ENCODE results near the gene CPNE6. TPM values are rescaled to one million over a fixed set of nuclear protein-coding genes. Genes with fewer than 3 reads are reported as not detected.

Gene CPNE6
- total RNA-seq, 1 donor from 2014 or later, result not detected

DNA sequence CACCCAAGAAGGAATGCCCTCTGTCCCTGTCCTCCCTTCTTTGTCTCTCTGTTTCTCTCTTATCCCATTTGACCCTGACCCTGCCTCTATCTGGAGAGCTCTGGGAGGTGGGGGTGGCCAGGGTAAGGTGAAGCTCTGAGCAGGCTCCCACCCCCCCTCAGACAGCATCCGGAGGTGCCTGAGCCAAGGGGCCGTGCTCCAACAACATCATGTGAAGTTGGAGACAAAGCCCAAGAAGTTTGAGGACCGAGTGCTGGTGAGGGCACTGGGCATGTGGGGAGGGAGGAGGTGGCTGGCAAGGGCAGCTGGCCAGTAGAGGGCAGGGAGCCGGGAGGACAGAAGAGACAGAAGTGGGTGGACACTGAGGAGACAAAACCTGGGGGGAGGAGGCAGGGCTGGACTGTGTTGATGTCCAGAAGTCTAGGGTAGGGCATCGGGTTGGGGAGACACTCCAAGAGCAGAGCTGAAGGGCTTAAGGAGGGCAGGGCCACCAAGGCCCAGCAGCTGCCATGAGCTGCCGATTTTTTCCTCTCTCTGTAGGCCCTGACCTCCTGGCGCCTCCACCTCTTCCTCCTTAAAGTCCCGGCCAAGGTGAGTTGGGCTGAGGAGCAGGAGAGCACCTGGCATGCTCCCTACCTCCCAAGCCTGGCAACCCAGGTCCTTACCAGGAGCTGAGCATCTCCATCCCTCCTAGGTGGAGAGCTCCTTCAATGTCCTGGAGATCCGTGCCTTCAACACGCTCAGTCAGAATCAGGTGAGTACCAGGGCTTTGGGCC, 17.6 kb upstream of the CPNE6 start:
- ATAC-seq, result no peak
- intact Hi-C loops (cut with micrococcal nuclease), result no loop called here
- DNase-seq, result no peak

DNA sequence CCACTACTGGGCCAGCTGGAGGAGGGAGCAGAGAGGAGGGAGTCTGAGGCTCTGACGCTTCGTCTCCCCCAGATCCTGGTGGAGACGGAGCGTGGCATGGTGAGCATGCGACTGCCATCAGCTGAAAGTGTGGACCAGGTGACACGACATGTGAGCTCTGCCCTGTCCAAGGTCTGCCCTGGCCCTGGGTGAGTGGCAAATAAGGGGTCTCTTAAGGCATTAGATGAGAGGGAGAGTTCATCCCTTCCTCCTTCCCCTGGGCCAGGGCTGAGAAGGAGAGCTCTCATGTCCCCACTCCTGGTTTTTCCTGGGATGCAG, 17.1 kb upstream of the CPNE6 start:
- DNase-seq (no peak), ATAC-seq (no peak)
- intact Hi-C loops (cut with micrococcal nuclease), result no loop called here

GRCh38 chr14:24054646-24055045, 16.7 kb upstream of the CPNE6 start:
- DNase-seq (no peak), ATAC-seq (no peak)
- intact Hi-C loops (cut with micrococcal nuclease), result no loop called here

GRCh38 chr14:24055971-24056799, 15.2 kb upstream of the CPNE6 start:
- DNase-seq (no peak), ATAC-seq (no peak)
- intact Hi-C loops (cut with micrococcal nuclease), result no loop called here

DNA sequence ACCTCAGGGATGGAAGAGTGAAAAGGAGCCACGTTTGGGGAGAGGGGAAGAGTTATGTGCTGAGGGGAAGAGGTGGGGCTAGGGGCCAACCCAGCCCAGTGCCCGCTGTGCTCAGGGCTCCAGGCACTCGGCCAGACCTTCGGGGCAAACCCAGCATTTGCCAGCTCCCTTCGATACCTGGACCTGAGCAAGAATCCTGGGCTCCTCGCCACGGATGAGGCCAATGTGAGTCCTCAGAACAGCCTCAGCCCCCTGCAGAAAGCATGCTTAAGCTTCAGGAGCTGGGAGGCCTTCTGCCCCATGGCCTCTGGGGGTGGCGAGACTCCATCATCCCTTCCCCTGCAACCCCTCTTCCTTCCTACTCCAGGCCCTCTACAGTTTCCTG, 14.6 kb upstream of the CPNE6 start:
- no peak for DNase-seq
- intact Hi-C loops (cut with micrococcal nuclease), result no loop called here
- ATAC-seq, result no peak

DNA sequence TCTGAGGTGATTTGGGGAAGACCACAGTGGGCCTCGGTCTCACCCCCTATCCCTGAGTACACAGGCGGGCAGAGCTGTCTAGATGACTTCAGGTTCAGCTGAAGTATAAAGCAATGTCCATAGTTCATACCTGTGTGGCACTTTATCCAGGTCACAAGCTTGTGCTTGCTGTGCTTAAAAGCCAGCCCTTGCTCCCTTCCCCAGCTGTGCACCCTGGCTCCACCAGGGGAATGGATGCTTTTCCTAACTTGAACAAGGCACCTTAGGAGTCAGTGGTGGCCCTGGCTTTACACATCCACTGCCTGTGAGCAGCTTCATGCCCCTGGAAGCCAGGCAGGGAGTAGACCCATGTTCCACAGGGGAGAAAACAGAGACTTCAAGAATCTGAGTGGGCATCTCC, 14.1 kb upstream of the CPNE6 start:
- no peak for ATAC-seq
- intact Hi-C loops (cut with micrococcal nuclease), result no loop called here
- DNase-seq, result no peak

GRCh38 chr14:24057867-24058259, 13.5 kb upstream of the CPNE6 start:
- DNase-seq, result no peak
- no peak for ATAC-seq
- intact Hi-C loops (cut with micrococcal nuclease), result loop anchor here (2.0 kb wide), 1 partner anchor 51 kb away; no protein-coding TSS in a partner anchor

DNA sequence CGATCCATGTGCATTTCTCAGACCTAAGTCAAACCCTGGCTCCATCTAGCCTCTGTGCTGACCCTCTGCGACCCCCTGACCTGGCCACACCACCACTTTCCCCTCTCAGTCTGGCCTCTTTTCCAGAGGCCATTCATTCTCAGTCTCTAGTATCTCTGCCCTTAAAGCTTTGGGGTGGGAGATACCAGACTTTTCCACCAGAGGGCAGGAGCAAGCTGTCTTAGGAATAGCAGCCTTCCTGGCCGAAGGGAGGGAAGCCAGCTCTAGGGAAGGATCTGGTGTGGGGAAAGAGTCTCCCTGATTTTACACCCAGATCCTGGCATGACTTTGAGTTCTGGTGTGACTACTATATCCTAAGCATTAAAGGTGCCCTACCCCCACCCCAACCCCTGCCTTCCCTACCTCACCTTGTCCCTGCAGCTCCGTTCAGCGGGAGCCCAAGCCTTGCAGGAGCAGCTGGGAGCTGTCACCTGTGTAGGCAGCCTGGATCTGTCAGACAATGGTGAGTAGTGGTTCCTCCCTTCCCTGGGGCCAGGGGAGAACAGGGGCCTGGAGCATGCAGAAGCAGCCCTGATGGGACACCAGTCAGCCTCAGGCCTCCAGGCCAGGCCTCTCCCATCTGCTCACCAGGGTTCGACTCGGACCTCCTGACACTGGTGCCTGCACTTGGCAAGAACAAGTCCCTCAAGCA, 13.0 kb upstream of the CPNE6 start:
- ATAC-seq, result peak; percentile 86
- DNase-seq, result peak; percentile 58
- intact Hi-C loops (cut with micrococcal nuclease), result loop anchor here (2.0 kb wide), 1 partner anchor 50 kb away; no protein-coding TSS in a partner anchor

GRCh38 chr14:24058951-24059475, 12.3 kb upstream of the CPNE6 start:
- intact Hi-C loops (cut with micrococcal nuclease), result loop anchor here (2.0 kb wide), 1 partner anchor 50 kb away; no protein-coding TSS in a partner anchor
- no peak for ATAC-seq
- no peak for DNase-seq

DNA sequence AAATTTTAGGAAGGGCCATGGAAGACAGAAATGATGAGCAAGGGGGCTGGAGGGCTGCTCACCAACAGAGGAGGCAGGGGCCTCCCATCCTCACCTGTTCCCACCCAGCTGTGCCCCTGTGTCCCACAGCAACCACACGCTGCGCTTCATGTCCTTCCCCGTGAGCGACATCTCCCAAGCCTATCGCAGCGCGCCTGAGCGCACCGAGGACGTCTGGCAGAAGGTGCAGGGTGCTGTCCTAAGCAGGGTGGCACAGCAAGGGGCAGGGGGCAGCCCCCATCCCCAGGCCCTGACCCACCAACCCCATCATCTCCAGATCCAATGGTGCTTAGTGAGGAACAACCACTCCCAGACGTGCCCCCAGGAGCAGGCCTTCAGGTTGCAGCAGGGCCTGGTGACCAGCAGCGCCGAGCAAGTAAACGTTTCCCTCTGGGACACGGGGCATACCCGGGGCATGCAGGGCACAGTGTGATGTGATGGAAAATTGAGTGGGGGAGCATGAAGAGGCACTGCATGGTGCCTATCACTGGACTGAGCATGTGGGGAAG, 11.4 kb upstream of the CPNE6 start:
- no peak for ATAC-seq
- intact Hi-C loops (cut with micrococcal nuclease), result loop anchor here (2.0 kb wide), 1 partner anchor 49 kb away; no protein-coding TSS in a partner anchor
- DNase-seq, result no peak

DNA sequence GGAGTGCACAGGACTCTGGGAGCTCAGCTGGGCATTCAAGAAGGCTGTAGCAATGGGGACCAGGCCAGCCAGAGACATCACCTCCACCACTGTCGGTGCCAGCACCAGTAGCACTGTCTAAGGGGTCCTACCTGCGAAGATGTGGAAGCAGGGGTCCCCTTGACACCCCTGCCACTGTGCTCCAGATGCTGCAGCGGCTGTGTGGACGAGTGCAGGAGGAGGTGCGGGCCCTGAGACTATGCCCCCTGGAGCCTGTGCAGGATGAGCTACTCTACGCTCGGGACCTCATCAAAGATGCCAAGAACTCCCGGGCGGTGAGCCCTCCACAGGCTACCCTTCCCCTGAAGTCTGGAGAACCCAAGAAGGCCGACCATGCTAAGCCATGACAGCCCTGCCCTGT, 10.9 kb upstream of the CPNE6 start:
- intact Hi-C loops (cut with micrococcal nuclease), result no loop called here
- ATAC-seq, result no peak
- no peak for DNase-seq

DNA sequence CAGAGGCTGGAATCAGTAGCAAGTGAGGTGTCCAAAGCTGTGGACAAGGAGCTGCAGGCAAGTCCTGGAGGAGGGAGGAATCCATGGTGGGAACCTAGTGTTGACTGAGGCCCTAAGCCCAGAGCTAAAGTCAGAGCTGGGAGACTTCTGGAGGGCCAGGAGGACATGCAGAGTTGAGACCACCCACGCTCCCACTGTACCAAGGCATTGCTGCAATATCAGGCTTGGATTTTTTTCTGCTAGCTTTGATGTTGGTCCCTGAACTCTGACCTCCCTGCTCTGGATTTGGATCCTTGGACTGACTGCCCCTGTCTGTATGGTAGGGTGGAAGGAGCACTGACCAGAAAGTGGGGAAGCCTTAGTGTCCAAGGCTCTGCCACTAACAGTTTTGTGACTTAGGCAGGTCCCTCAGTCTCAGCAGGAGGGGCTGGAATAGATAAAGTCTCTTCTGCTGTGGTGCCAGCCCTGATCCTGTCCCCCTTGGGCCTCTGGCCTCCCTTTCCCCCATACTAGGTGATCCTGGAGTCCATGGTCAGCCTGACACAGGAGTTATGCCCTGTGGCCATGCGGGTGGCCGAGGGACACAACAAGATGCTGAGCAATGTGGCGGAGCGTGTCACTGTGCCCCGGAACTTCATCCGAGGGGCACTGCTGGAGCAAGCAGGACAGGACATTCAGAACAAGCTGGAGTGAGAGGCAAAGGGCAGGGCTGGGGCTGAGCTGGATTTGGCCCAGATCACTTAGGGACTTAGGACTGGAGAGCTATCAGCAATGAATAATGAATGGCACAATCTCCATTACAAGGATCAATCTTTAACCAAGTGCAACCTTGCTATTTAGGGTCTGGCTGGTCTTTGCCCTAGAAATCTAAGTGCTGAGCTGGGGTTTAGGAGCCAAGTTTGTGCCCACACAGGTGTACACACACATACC, 10.1 kb upstream of the CPNE6 start:
- DNase-seq, result no peak
- ATAC-seq, result no peak
- intact Hi-C loops (cut with micrococcal nuclease), result no loop called here

DNA sequence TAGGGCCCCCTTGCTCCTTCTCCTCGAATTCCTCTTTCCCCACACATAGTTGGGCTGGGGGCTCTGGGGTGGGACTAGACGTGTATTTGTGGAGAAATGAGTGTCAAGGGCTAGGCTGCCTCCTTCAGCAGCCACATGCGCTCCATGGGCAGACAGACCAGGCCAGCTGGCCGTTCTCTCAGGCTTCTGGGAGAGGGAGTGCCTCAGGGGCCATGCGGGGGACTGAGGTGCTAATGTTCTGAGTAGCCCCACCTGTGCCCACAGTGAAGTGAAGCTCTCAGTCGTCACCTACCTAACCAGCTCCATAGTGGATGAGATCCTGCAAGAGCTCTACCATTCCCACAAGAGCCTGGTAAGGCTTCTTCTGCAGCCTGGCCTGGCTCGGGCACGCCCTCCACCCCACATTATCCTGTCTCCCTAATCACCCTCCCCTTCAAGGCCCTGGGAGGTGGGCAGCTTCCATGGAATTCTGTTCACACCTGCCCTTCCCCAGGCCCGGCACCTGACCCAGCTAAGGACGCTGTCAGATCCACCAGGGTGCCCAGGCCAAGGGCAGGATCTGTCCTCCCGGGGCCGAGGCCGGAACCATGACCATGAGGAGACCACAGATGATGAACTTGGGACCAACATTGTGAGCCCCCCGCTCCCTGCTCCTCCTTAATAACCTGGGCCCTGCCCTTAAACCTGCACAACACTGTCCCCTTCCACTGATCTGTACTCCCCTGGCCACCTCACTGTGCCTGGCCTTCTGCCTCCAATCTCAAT, 9.0 kb upstream of the CPNE6 start:
- intact Hi-C loops (cut with micrococcal nuclease), result no loop called here
- ATAC-seq (no peak), DNase-seq (no peak)

GRCh38 chr14:24063263-24063836, 8.0 kb upstream of the CPNE6 start:
- no peak for DNase-seq
- intact Hi-C loops (cut with micrococcal nuclease), result no loop called here
- ATAC-seq, result no peak

GRCh38 chr14:24064091-24064795, 7.1 kb upstream of the CPNE6 start:
- intact Hi-C loops (cut with micrococcal nuclease), result no loop called here
- no peak for ATAC-seq
- no peak for DNase-seq

- intact Hi-C loops (cut with micrococcal nuclease), result no loop called here
- ATAC-seq, result no peak
- no peak for DNase-seq
These were observed 6.5 kb upstream of the CPNE6 start for GRCh38 chr14:24064856-24065255.

DNA sequence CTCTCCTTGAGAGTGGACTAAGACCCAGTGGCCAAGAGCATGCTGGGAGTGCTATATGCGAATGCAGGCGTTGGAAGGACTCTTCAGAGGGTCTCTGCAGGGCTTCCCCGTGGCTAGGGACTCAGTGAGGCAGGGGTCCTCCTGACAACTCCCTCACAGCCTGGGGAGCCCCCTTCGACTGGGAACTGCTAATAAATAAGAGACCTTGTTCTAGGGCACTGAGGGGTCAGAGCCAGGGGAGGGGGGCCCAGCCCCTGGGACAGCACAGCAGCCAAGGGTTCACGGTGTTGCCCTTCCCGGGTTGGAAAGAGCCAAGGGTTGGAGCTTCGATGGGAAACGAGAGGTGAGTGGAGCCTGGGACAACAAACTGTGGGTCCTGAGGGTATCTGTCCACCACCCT, 6.0 kb upstream of the CPNE6 start:
- ATAC-seq (no peak), DNase-seq (no peak)
- intact Hi-C loops (cut with micrococcal nuclease), result no loop called here

Measured in left ventricle myocardium superior (tissue), 1 donor.